Measurements from ENCODE around the gene GALNT11. TPM values are rescaled to one million over a fixed set of nuclear protein-coding genes. Genes with fewer than 3 reads are reported as not detected.
"Not testable (repeated sequence)": the region's sequence is repeated elsewhere in the genome, so short reads cannot be mapped to it uniquely, and the experiment has no call there.

GALNT11 gene
- total and polyA plus RNA-seq, 2 experiments from 2014 or later, result 41.6 to 49.4 TPM

DNA sequence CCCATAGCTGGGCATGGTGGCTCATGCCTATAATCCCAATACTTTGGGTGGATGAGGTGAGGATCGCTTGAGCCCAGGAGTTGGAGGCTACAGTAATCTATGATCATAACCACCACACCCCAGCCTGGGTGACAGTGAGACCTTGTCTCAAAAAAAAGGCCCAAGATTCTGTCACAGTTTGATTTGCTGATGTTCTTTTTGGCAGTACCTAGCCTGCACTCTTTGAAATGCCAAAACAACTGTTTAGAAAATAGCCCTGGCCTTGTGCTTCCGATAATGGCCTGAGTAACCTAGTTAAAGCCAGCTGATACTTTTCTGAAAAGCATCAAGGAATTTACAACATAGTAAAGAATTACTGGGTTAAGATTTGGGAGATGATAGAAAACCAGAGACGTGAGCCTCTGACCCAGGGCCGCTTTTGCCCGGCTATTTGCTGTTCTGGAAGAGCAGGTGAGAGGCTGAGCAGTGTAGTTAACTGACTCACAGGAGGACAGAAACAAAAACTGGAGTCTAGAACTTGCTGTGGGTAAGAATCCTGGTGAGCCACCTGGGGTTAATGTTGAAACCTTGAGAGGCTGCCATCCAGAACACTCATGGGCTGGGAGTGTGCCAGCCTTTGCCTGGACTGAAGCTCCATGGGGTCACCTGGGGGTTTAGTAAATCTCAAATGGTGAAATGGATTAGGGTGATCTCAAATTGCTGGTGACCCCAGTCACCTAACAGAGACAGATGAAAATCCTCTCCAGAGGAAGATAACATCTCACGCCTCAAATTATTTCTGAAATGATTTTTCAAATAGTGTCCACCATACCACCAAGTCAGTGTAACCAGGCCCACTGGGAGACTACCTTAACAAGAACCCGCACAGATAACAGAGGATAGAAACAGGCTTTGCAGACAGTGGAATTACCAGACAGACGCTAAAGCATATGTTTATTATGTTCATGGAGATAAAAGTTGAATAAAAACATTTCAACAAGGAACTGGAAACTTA lies 51.8 kb downstream of the GALNT11 start:
- Histone ChIP-seq H3K4me3 (no peak overlapping the region), H3K4me1 (ENCODE audit: low read depth) (peaks cover 13% of the 10 kb centered on the region), H3K36me3 (no peaks in the 10 kb centered on the region), H3K27me3 (no peaks in the 10 kb centered on the region), H3K9me3 (ENCODE audit: low read depth) (no peaks in the 10 kb centered on the region), H3K27ac (no peak overlapping the region)
- TF ChIP-seq, protein P1, sequence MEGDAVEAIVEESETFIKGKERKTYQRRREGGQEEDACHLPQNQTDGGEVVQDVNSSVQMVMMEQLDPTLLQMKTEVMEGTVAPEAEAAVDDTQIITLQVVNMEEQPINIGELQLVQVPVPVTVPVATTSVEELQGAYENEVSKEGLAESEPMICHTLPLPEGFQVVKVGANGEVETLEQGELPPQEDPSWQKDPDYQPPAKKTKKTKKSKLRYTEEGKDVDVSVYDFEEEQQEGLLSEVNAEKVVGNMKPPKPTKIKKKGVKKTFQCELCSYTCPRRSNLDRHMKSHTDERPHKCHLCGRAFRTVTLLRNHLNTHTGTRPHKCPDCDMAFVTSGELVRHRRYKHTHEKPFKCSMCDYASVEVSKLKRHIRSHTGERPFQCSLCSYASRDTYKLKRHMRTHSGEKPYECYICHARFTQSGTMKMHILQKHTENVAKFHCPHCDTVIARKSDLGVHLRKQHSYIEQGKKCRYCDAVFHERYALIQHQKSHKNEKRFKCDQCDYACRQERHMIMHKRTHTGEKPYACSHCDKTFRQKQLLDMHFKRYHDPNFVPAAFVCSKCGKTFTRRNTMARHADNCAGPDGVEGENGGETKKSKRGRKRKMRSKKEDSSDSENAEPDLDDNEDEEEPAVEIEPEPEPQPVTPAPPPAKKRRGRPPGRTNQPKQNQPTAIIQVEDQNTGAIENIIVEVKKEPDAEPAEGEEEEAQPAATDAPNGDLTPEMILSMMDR (IDR thresholded peaks at IDR 0.05; ENCODE audit: low read depth, low read length), result no peak
- no peak for DNase-seq (ENCODE audit: low read depth in 1 of 2, low spot score in 1 of 2)

DNA sequence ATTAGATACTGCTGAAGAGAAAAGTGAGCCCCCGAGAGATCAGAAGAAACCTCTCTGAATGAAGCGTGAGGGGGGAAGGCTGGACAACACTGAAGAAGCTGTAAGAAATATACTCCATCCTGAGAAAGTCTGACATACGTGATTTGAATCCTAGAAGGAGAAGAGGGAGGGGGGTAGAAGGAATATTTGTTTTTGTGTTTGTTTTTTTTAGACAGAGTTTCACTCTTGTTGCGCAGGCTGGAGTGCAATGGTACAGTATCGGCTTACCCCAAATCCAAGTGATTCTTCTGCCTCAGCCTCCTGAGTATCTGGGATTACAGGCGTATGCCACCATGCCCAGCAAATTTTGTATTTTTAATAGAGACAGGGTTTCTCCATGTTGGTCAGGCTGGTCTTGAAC lies 52.6 kb downstream of the GALNT11 start:
- Histone ChIP-seq H3K4me1 (ENCODE audit: low read depth) (peaks cover 13% of the 10 kb centered on the region), H3K9me3 (ENCODE audit: low read depth) (no peaks in the 10 kb centered on the region), H3K27me3 (no peaks in the 10 kb centered on the region), H3K27ac (no peak overlapping the region), H3K4me3 (no peak overlapping the region), H3K36me3 (no peaks in the 10 kb centered on the region)
- no peak for DNase-seq (ENCODE audit: low read depth in 1 of 2, low spot score in 1 of 2)
- TF ChIP-seq, protein P1 (IDR thresholded peaks at IDR 0.05; ENCODE audit: low read depth, low read length), result no peak

DNA sequence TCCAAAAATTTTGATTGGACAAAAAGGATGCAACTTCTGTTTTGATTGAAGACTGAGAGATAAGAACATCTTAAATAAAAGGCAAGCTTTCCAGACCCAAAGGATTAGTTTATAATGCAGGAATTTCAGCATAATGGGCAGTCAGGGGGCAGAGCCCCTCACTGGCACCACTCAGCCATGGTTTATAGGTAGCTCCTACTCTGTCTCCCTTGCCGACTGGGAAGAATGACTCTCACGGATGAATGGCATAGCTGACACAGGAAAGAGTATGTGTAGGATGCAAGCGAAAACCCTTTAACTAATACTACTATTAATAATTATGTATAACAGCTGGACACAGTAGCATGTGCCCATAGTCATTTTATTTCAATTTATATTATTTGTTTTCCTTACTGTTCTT lies 53.3 kb downstream of the GALNT11 start:
- no peak for DNase-seq (ENCODE audit: low read depth in 1 of 2, low spot score in 1 of 2)

DNA sequence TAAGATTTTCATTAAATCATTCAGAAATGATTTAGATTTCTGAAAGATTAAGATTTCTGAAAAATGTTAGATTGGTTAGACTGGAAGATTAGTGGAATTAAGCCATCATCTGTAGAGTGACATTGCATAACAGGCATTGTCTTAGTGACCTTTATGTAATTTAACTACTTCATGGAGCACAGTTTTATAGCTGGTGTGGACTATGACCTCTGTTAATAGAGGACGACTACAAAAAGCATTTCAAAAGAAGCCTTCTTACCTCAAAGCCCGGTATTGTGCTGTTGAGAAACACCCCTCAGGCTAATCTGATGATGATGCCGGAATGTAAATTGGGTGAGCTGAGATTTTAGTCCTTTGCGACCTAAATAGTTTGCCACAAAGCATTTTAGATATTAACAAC lies 55.6 kb downstream of the GALNT11 start:
- Histone ChIP-seq H3K27me3 (no peaks in the 10 kb centered on the region), H3K4me3 (no peak overlapping the region), H3K9me3 (ENCODE audit: low read depth) (no peaks in the 10 kb centered on the region), H3K4me1 (ENCODE audit: low read depth) (no peaks in the 10 kb centered on the region), H3K36me3 (no peaks in the 10 kb centered on the region), H3K27ac (no peak overlapping the region)
- no peak for DNase-seq (ENCODE audit: low read depth in 1 of 2, low spot score in 1 of 2)
- TF ChIP-seq, protein P1 (IDR thresholded peaks at IDR 0.05; ENCODE audit: low read depth, low read length), result no peak

More for the DNA sequence above, 53.3 kb downstream of the GALNT11 start:
- Histone ChIP-seq H3K4me1 (ENCODE audit: low read depth) (peaks cover 13% of the 10 kb centered on the region), H3K4me3 (no peak overlapping the region), H3K36me3 (no peaks in the 10 kb centered on the region), H3K27ac (no peak overlapping the region), H3K27me3 (no peaks in the 10 kb centered on the region), H3K9me3 (ENCODE audit: low read depth) (no peaks in the 10 kb centered on the region)
- TF ChIP-seq, protein P1 (IDR thresholded peaks at IDR 0.05; ENCODE audit: low read depth, low read length), result no peak

DNA sequence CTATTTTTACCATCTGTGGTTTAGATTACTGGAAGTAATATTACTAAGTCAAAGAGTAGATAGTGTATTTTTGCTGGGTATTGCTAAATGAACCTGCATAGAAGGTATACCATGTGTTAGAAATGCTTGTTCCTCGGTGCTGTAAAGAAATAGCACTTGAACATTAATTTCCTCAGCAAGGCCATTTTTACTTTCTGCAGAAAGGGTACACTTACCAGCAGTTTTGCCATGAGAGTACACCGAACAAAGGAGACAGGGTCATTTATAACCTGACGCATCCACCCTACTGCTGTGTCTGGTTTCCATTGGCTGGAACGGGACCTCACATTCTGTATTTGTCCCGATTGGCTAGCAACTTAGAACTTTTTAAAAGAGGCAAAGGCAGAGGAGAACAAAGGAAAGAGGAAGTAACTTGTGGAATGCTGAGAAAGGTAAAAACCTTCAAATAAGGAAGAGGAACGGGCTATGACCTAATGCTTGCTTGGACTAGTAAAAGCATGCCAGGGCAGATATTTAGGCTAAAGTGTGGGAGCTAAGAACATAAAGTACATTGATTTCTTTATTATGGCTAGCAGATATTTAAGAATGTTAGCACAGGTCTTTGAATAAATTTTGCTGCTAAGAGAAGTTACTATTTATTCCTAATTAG lies 56.7 kb downstream of the GALNT11 start:
- H3K9me3 ChIP-seq (ENCODE audit: low read depth); H3K27me3 ChIP-seq; H3K4me3 ChIP-seq; DNase-seq (ENCODE audit: low read depth in 1 of 2, low spot score in 1 of 2); H3K36me3 ChIP-seq; H3K27ac ChIP-seq; H3K4me1 ChIP-seq (ENCODE audit: low read depth): not testable (repeated sequence)

DNA sequence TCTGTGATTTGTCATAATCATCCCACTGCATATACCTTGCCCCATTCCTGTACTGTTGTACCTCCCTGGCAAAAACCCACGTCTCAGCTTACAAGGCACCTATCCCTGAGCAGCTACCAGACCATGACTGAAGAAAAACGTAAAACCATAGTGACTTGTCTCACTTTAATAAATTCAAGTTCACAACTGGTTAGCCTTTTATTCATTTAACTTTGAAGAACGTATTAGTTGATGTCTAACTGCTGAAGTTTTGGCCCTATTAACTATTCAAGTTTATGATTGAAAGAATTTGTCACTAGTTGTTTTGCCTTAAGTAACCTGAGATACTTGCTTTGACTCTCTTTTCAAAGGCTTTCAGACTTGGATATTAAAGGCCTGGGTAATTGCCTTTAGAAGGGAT lies 59.7 kb downstream of the GALNT11 start:
- no peaks in the 10 kb centered on the region for H3K27me3 ChIP-seq
- H3K4me3 ChIP-seq, result no peak overlapping the region
- H3K9me3 ChIP-seq (ENCODE audit: low read depth), result no peaks in the 10 kb centered on the region
- DNase-seq (ENCODE audit: low read depth in 1 of 2, low spot score in 1 of 2), result no peak
- TF ChIP-seq, protein P1 (IDR thresholded peaks at IDR 0.05; ENCODE audit: low read depth, low read length), result no peak
- H3K4me1 ChIP-seq (ENCODE audit: low read depth), result no peaks in the 10 kb centered on the region
- no peak overlapping the region for H3K27ac ChIP-seq
- no peaks in the 10 kb centered on the region for H3K36me3 ChIP-seq
